Endothelial cell of umbilical vein (primary cell): ENCODE results near the gene TRAF3IP1. TPM values are rescaled to one million over a fixed set of nuclear protein-coding genes. Genes with fewer than 3 reads are reported as not detected.

Source experiments
- BruUV-seq: library from RNA; stranded (reverse); fragments of 400-500 nt; replicated peaks from 2 replicates; lab custom pipeline; 2021; lab: Mats Ljungman, UMichigan
- CTCF ChIA-PET: fragments of 300-600, 350-600 bp; sonication (Branson Sonifier 250); formaldehyde crosslinking; loops from one replicate; lab custom pipeline; 2021; ENCODE audit warnings: antibody characterized with exemption, inconsistent platforms; lab: Charles Lee
- POLR2A ChIA-PET: fragments of 300-600, 350-600 bp; sonication (Branson Sonifier 250); formaldehyde crosslinking; loops from one replicate; lab custom pipeline; 2021; ENCODE audit warnings: antibody characterized with exemption, inconsistent platforms; lab: Charles Lee
- DNase-seq: peaks from one replicate; pipeline ENCODE4 v3.0.0-alpha.2; 2011; ENCODE audit warnings: low read depth, low spot score
- FAIRE-seq: peaks from 2 replicates; lab custom pipeline; 2011; peaks lifted over from hg19 to GRCh38; lab: Jason Lieb, UNC
- H2AFZ ChIP-seq: 2 replicates; pipeline ENCODE4 v1.6.0; 2012; ENCODE audit warnings: low read depth, low read length, control low read depth, inconsistent platforms
- H3K27ac ChIP-seq: 2 replicates; pipeline ENCODE4 v1.5.1; 2011; ENCODE audit warnings: low read depth, mild to moderate bottlenecking, control low read depth, low read length, moderate library complexity; ENCODE audit not compliant: insufficient read depth
- H3K27me3 ChIP-seq, 2 experiments: 2 replicates each; pipeline versions ENCODE4 v1.6.0 to v1.6.1; 2011; ENCODE audit warnings: low read length in 2 of 2, mixed read lengths in 1 of 2; ENCODE audit not compliant: control insufficient read depth in 2 of 2, insufficient read depth in 2 of 2
- H3K36me3 ChIP-seq, 2 experiments: 2 replicates in 1 of 2; 3 replicates in 1 of 2; pipeline ENCODE4 v1.5.1; 2011; ENCODE audit warnings: low read length in 2 of 2, mild to moderate bottlenecking in 1 of 2, moderate library complexity in 1 of 2; ENCODE audit not compliant: control insufficient read depth in 2 of 2, insufficient read depth in 2 of 2; ENCODE audit errors: extremely low read depth in 1 of 2
- H3K4me1 ChIP-seq: 3 replicates; pipeline ENCODE4 v1.5.1; 2011; ENCODE audit warnings: mild to moderate bottlenecking, low read length; ENCODE audit not compliant: control insufficient read depth, insufficient read depth; ENCODE audit errors: extremely low read depth
- H3K4me2 ChIP-seq: 2 replicates; pipeline ENCODE4 v1.6.1; 2011; ENCODE audit warnings: low read length, control low read depth, mixed read lengths; ENCODE audit not compliant: insufficient read depth
- H3K4me3 ChIP-seq, 3 experiments: fragments of 200-600 bp in 1 of 3; sonication (generic), shearing (Covaris generic) in 1 of 3; replicated peaks in 1 of 3; 2 replicates each; pipeline ENCODE4 v1.5.1; 2011 to 2016; ENCODE audit warnings: control low read depth in 3 of 3, low read length in 3 of 3, mild to moderate bottlenecking in 2 of 3, inconsistent platforms in 1 of 3, low read depth in 1 of 3, moderate library complexity in 1 of 3; ENCODE audit not compliant: insufficient read depth in 1 of 3
- H3K79me2 ChIP-seq: 2 replicates; pipeline ENCODE4 v1.6.0; 2012; ENCODE audit warnings: low read length, inconsistent platforms; ENCODE audit not compliant: control insufficient read depth, insufficient read depth
- H3K9ac ChIP-seq: replicated peaks from 2 replicates; pipeline ENCODE3; 2011; ENCODE audit warnings: low read length, control low read depth; ENCODE audit not compliant: insufficient read depth; ENCODE audit errors: extremely low read depth
- H3K9me1 ChIP-seq: replicated peaks from 3 replicates; pipeline ENCODE4 v1.6.0; 2011; ENCODE audit warnings: mild to moderate bottlenecking, low read length; ENCODE audit not compliant: control insufficient read depth, insufficient read depth; ENCODE audit errors: extremely low read depth
- H3K9me3 ChIP-seq: replicated peaks from 2 replicates; pipeline ENCODE4 v1.5.1; 2012; ENCODE audit warnings: low read length, inconsistent platforms; ENCODE audit not compliant: control insufficient read depth, insufficient read depth
- H4K20me1 ChIP-seq: replicated peaks from 2 replicates; pipeline ENCODE3; 2011; ENCODE audit warnings: mild to moderate bottlenecking, low read length; ENCODE audit not compliant: control insufficient read depth, insufficient read depth; ENCODE audit errors: extremely low read depth
- CTCF ChIP-seq, 2 donors: IDR thresholded peaks; 1 replicate in 1 of 2; 2 replicates in 1 of 2; pipeline ENCODE4 v1.5.1; 2011; ENCODE audit warnings: low read length in 2 of 2, mild to moderate bottlenecking in 2 of 2, moderate library complexity in 2 of 2, control low read depth in 1 of 2, inconsistent platforms in 1 of 2, low read depth in 1 of 2; ENCODE audit not compliant: insufficient read depth in 1 of 2; ENCODE audit errors: extremely low read depth in 1 of 2
- EZH2 ChIP-seq: IDR thresholded peaks from 2 replicates; pipeline ENCODE4 v1.6.1; 2012; ENCODE audit warnings: borderline replicate concordance, low read depth, mild to moderate bottlenecking, moderate library complexity, low read length, inconsistent platforms; ENCODE audit not compliant: severe bottlenecking
- FOS ChIP-seq: IDR thresholded peaks from 2 replicates; pipeline ENCODE4 v1.6.1; 2011; ENCODE audit warnings: mild to moderate bottlenecking, low read length, moderate library complexity, borderline replicate concordance; ENCODE audit not compliant: insufficient read depth
- GATA2 ChIP-seq: IDR thresholded peaks from 2 replicates; pipeline ENCODE4 v1.7.0; 2011; ENCODE audit warnings: low read depth, mild to moderate bottlenecking, moderate library complexity, mixed read lengths, low read length; ENCODE audit not compliant: insufficient read length, insufficient read depth
- JUN ChIP-seq: IDR thresholded peaks from 2 replicates; pipeline ENCODE4 v1.6.1; 2011; ENCODE audit warnings: borderline replicate concordance, low read depth; ENCODE audit not compliant: insufficient read length, insufficient read depth
- MAX ChIP-seq: IDR thresholded peaks from 2 replicates; pipeline ENCODE4 v1.6.1; 2011; ENCODE audit not compliant: insufficient read depth, insufficient read length
- MYC ChIP-seq: IDR thresholded peaks from one replicate; pipeline ENCODE4 v1.6.1; 2011; ENCODE audit warnings: mild to moderate bottlenecking, low read depth, low read length
- POLR2A ChIP-seq: IDR thresholded peaks from 2 replicates; pipeline ENCODE4 v1.6.1; 2012; ENCODE audit warnings: low read depth, mild to moderate bottlenecking, control low read depth, low read length
- POLR2AphosphoS5 ChIP-seq: IDR thresholded peaks from 2 replicates; pipeline ENCODE4 v1.6.1; 2012; ENCODE audit warnings: low read depth, mild to moderate bottlenecking, control low read depth, low read length, moderate library complexity; ENCODE audit not compliant: insufficient read depth
- dilution Hi-C: fragments of 300-500 bp; cut with MboI; formaldehyde crosslinking; loops from one replicate; pipeline ENCODE4 v1.15.0; 2019; ENCODE audit warnings: low sequenced_read_pairs; ENCODE audit not compliant: extremely low pct_ligation_motif_present
- intact Hi-C: fragments of 100-400 bp; cut with micrococcal nuclease; formaldehyde crosslinking; loops from one replicate; pipeline ENCODE4 v1.10.0; 2022
- polyA plus RNA-seq, 4 experiments: library from polyadenylated mRNA; depleted of rRNA in 3 of 4; stranded (reverse) in 3 of 4; unstranded in 1 of 4; fragments of >200 nt; gene quantifications; 2 replicates each; pipeline versions ENCODE4 v1.2.1 to v1.2.3, GENCODE V29; 2011 to 2012; ENCODE audit warnings: missing spikeins in 1 of 4
- total RNA-seq: library from RNA; stranded (reverse); gene quantifications from 2 replicates; pipeline ENCODE4 v1.2.3, GENCODE V29; 2021

TRAF3IP1 gene
- total and polyA plus RNA-seq, 2 donors (not counting 3 experiments of a cell fraction or from before 2014, with no cell fraction given) = 3.4 to 15.9 TPM

- no TSS peak for BruUV-seq
- no peak overlapping the region for H3K9ac ChIP-seq
- ChIA-PET POLR2A (no interaction called here), CTCF (interaction anchor here (0.7 to 3.4 kb wide), 3 partner anchors 9 to 21 kb away, joined by 3 to 21 read pairs (median 3); no protein-coding TSS in a partner anchor)
- no peak overlapping the region for H3K4me3 ChIP-seq
- H4K20me1 ChIP-seq = no peaks in the 10 kb centered on the region
- no peaks in the 10 kb centered on the region for H3K79me2 ChIP-seq
- no peaks in the 10 kb centered on the region for H3K27me3 ChIP-seq
- no peak for FAIRE-seq
- no peaks in the 10 kb centered on the region for H3K9me3 ChIP-seq
- DNase-seq = no peak
- TF ChIP-seq EZH2 (no peak), POLR2A (no peak), MAX (no peak), GATA2 (no peak), MYC (no peak), POLR2AphosphoS5 (no peak), CTCF (IDR thresholded peaks at IDR 0.05; ENCODE audit: extremely low read depth in 1 of 2, insufficient read depth in 1 of 2, low read depth in 1 of 2, low read length in 2 of 2) (no peak), FOS (no peak), JUN (no peak)
- H3K36me3 ChIP-seq = no peaks in the 10 kb centered on the region
- no peak overlapping the region for H2AFZ ChIP-seq
- H3K9me1 ChIP-seq = no peaks in the 10 kb centered on the region
- dilution Hi-C loops (no loop called here), intact Hi-C loops (no loop called here)
- H3K27ac ChIP-seq = no peak overlapping the region
- H3K4me2 ChIP-seq = no peak overlapping the region
- H3K4me1 ChIP-seq = peaks cover 14% of the 10 kb centered on the region
Measured at GRCh38 chr2:238284802-238285515, 35.4 kb upstream of the TRAF3IP1 start.
